ENCODE measurements around the gene LRRC17.
"Not testable (repeated sequence)": the region's sequence is repeated elsewhere in the genome, so short reads cannot be mapped to it uniquely, and the experiment has no call there.

Gene LRRC17

DNA sequence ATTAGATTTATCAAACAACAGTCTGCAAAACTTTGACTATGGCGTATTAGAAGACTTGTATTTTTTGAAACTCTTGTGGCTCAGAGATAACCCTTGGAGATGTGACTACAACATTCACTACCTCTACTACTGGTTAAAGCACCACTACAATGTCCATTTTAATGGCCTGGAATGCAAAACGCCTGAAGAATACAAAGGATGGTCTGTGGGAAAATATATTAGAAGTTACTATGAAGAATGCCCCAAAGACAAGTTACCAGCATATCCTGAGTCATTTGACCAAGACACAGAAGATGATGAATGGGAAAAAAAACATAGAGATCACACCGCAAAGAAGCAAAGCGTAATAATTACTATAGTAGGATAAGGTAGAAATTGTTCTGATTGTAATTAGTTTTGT is 31.4 kb downstream of the LRRC17 start:
- no peaks in the 10 kb centered on the region for H3K9me3 ChIP-seq (ENCODE audit: insufficient read depth, low read depth, low read length)
- H3K4me3 ChIP-seq (ENCODE audit: low read length) = no peak overlapping the region
- H3K27me3 ChIP-seq (ENCODE audit: insufficient read depth, low read length) = no peaks in the 10 kb centered on the region
- no peaks in the 10 kb centered on the region for H3K36me3 ChIP-seq (ENCODE audit: insufficient read depth, low read length)
- no peak overlapping the region for H3K9ac ChIP-seq (ENCODE audit: low read depth, low read length)
- H3K27ac ChIP-seq (ENCODE audit: low read depth, low read length) = peak overlapping the region; percentile 96; the same call in 1 of the 2 replicates
- H3K4me1 ChIP-seq (ENCODE audit: insufficient read depth, low read length) = peaks cover 50% of the 10 kb centered on the region
- 96% methylated on average over 3 of the region's 4 CpGs for WGBS

DNA sequence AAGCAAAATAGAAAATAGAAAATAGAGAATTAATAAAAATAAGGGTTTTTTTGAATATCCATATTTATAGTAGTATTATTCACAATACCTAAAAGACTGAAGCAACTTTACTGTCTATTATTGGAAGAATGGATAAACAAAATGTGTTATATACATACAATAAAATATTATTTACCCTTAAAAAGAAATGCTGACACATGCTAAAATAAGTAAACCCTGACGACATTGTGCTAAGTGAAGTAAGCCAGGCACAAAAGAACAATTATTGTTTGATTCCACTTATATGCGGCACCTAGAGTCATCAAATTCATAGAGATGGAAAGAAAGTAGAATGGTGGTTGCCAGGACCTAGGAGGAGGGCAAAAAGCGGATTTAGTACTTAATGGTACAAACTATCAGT is 39.0 kb downstream of the LRRC17 start:
- Histone ChIP-seq H3K4me3 (ENCODE audit: low read length) (no peak overlapping the region), H3K9me3 (ENCODE audit: insufficient read depth, low read depth, low read length) (no peaks in the 10 kb centered on the region), H3K36me3 (ENCODE audit: insufficient read depth, low read length) (no peaks in the 10 kb centered on the region), H3K9ac (ENCODE audit: low read depth, low read length) (no peak overlapping the region), H3K27me3 (ENCODE audit: insufficient read depth, low read length) (no peaks in the 10 kb centered on the region), H3K4me1 (ENCODE audit: insufficient read depth, low read length) (no peaks in the 10 kb centered on the region), H3K27ac (ENCODE audit: low read depth, low read length) (no peak overlapping the region)
- 95% methylated on average over 3 of the region's 3 CpGs for WGBS

- no peak overlapping the region for H3K4me3 ChIP-seq (ENCODE audit: low read length)
- H3K36me3 ChIP-seq (ENCODE audit: insufficient read depth, low read length) = no peaks in the 10 kb centered on the region
- H3K27me3 ChIP-seq (ENCODE audit: insufficient read depth, low read length) = no peaks in the 10 kb centered on the region
- H3K9ac ChIP-seq (ENCODE audit: low read depth, low read length) = no peak overlapping the region
- no peaks in the 10 kb centered on the region for H3K4me1 ChIP-seq (ENCODE audit: insufficient read depth, low read length)
- H3K9me3 ChIP-seq (ENCODE audit: insufficient read depth, low read depth, low read length) = no peaks in the 10 kb centered on the region
- H3K27ac ChIP-seq (ENCODE audit: low read depth, low read length) = no peak overlapping the region
Measured at GRCh38 chr7:102953406-102953805, 40.6 kb downstream of the LRRC17 start.

- not testable (repeated sequence) for H3K27me3 ChIP-seq (ENCODE audit: insufficient read depth, low read length); H3K9me3 ChIP-seq (ENCODE audit: insufficient read depth, low read depth, low read length); H3K4me1 ChIP-seq (ENCODE audit: insufficient read depth, low read length); H3K9ac ChIP-seq (ENCODE audit: low read depth, low read length); H3K4me3 ChIP-seq (ENCODE audit: low read length); H3K27ac ChIP-seq (ENCODE audit: low read depth, low read length); H3K36me3 ChIP-seq (ENCODE audit: insufficient read depth, low read length)
- 85% methylated on average over 4 of the region's 4 CpGs for WGBS
Measured at GRCh38 chr7:102954359-102954758, 41.6 kb downstream of the LRRC17 start.

- not testable (repeated sequence) for H3K27ac ChIP-seq (ENCODE audit: low read depth, low read length); H3K27me3 ChIP-seq (ENCODE audit: insufficient read depth, low read length); H3K36me3 ChIP-seq (ENCODE audit: insufficient read depth, low read length); H3K4me3 ChIP-seq (ENCODE audit: low read length); H3K9me3 ChIP-seq (ENCODE audit: insufficient read depth, low read depth, low read length); H3K9ac ChIP-seq (ENCODE audit: low read depth, low read length); H3K4me1 ChIP-seq (ENCODE audit: insufficient read depth, low read length)
- WGBS = 94% methylated on average over 3 of the region's 3 CpGs
Measured at GRCh38 chr7:102958004-102958403, 45.2 kb downstream of the LRRC17 start.

GRCh38 chr7:102961993-102962392 is 49.2 kb downstream of the LRRC17 start:
- WGBS = no CpG with 5 or more reads among the region's 2 CpGs
- H3K9me3 ChIP-seq (ENCODE audit: insufficient read depth, low read depth, low read length) = not testable (repeated sequence)

DNA sequence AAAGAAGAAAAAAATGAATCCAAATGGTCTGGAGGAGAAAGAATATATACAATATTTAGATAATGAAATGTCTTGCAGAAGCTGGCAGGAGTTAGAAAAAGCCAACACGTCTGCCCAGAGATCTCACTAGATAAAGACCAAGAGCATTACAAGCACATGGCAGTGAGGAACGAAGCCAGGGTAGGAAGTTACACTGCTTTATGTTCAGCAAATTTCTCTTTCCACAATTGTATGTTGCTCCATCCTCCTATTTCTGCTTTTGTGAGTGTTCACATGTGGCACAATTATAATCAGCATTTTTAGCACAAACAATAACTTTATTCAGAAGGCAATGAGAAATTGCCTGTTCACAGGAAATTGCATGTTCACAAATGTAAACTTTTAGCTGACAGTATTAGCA is 53.7 kb downstream of the LRRC17 start:
- Histone ChIP-seq H3K36me3 (ENCODE audit: insufficient read depth, low read length) (no peaks in the 10 kb centered on the region), H3K4me3 (ENCODE audit: low read length) (no peak overlapping the region), H3K9me3 (ENCODE audit: insufficient read depth, low read depth, low read length) (no peaks in the 10 kb centered on the region), H3K27me3 (ENCODE audit: insufficient read depth, low read length) (no peaks in the 10 kb centered on the region), H3K4me1 (ENCODE audit: insufficient read depth, low read length) (no peaks in the 10 kb centered on the region), H3K9ac (ENCODE audit: low read depth, low read length) (no peak overlapping the region), H3K27ac (ENCODE audit: low read depth, low read length) (no peak overlapping the region)
- WGBS = 82% methylated on average over 2 of the region's 2 CpGs

More at GRCh38 chr7:102961993-102962392, 49.2 kb downstream of the LRRC17 start:
- H3K27ac ChIP-seq (ENCODE audit: low read depth, low read length); H3K36me3 ChIP-seq (ENCODE audit: insufficient read depth, low read length); H3K9ac ChIP-seq (ENCODE audit: low read depth, low read length); H3K4me3 ChIP-seq (ENCODE audit: low read length); H3K27me3 ChIP-seq (ENCODE audit: insufficient read depth, low read length); H3K4me1 ChIP-seq (ENCODE audit: insufficient read depth, low read length): not testable (repeated sequence)

- Histone ChIP-seq H3K9ac (ENCODE audit: low read depth, low read length) (no peak overlapping the region), H3K27me3 (ENCODE audit: insufficient read depth, low read length) (no peaks in the 10 kb centered on the region)
Measured at GRCh38 chr7:102967798-102968197, 55.0 kb downstream of the LRRC17 start.

GRCh38 chr7:102973096-102973802 is 60.4 kb downstream of the LRRC17 start:
- H3K9ac ChIP-seq (ENCODE audit: low read depth, low read length) = no peak overlapping the region
- no peak overlapping the region for H3K4me3 ChIP-seq (ENCODE audit: low read length)
- no peaks in the 10 kb centered on the region for H3K9me3 ChIP-seq (ENCODE audit: insufficient read depth, low read depth, low read length)
- no peaks in the 10 kb centered on the region for H3K27me3 ChIP-seq (ENCODE audit: insufficient read depth, low read length)
- H3K4me1 ChIP-seq (ENCODE audit: insufficient read depth, low read length) = 0 out of 2 replicates have a peak, but pooled peaks cover 4% of the 10 kb centered on the region
- H3K36me3 ChIP-seq (ENCODE audit: insufficient read depth, low read length) = no peaks in the 10 kb centered on the region
- WGBS = 94% methylated on average over 23 of the region's 23 CpGs
- no peak overlapping the region for H3K27ac ChIP-seq (ENCODE audit: low read depth, low read length)

More at GRCh38 chr7:102967798-102968197, 55.0 kb downstream of the LRRC17 start:
- Histone ChIP-seq H3K9me3 (ENCODE audit: insufficient read depth, low read depth, low read length) (no peaks in the 10 kb centered on the region), H3K36me3 (ENCODE audit: insufficient read depth, low read length) (no peaks in the 10 kb centered on the region), H3K4me3 (ENCODE audit: low read length) (no peak overlapping the region), H3K27ac (ENCODE audit: low read depth, low read length) (no peak overlapping the region), H3K4me1 (ENCODE audit: insufficient read depth, low read length) (0 out of 2 replicates have a peak, but pooled peaks cover under 1% of the 10 kb centered on the region)

GRCh38 chr7:102974366-102975236 is 61.8 kb downstream of the LRRC17 start:
- no peak overlapping the region for H3K27ac ChIP-seq (ENCODE audit: low read depth, low read length)
- no peaks in the 10 kb centered on the region for H3K9me3 ChIP-seq (ENCODE audit: insufficient read depth, low read depth, low read length)
- H3K9ac ChIP-seq (ENCODE audit: low read depth, low read length) = no peak overlapping the region
- 0 out of 2 replicates have a peak, but pooled peaks cover 4% of the 10 kb centered on the region for H3K4me1 ChIP-seq (ENCODE audit: insufficient read depth, low read length)
- no peaks in the 10 kb centered on the region for H3K27me3 ChIP-seq (ENCODE audit: insufficient read depth, low read length)
- no peak overlapping the region for H3K4me3 ChIP-seq (ENCODE audit: low read length)
- no peaks in the 10 kb centered on the region for H3K36me3 ChIP-seq (ENCODE audit: insufficient read depth, low read length)
- 88% methylated on average over 15 of the region's 15 CpGs for WGBS

- Histone ChIP-seq H3K36me3 (ENCODE audit: insufficient read depth, low read length) (no peaks in the 10 kb centered on the region), H3K4me3 (ENCODE audit: low read length) (no peak overlapping the region)
- 91% methylated on average over 8 of the region's 8 CpGs for WGBS
Measured at GRCh38 chr7:102975854-102976253, 63.1 kb downstream of the LRRC17 start.

More at GRCh38 chr7:102975854-102976253, 63.1 kb downstream of the LRRC17 start:
- H3K9me3 ChIP-seq (ENCODE audit: insufficient read depth, low read depth, low read length) = no peaks in the 10 kb centered on the region; the same call in 1 of the 2 replicates
- H3K27me3 ChIP-seq (ENCODE audit: insufficient read depth, low read length) = no peaks in the 10 kb centered on the region
- H3K9ac ChIP-seq (ENCODE audit: low read depth, low read length) = no peak overlapping the region
- H3K4me1 ChIP-seq (ENCODE audit: insufficient read depth, low read length) = 0 out of 2 replicates have a peak, but pooled peaks cover 4% of the 10 kb centered on the region
- no peak overlapping the region for H3K27ac ChIP-seq (ENCODE audit: low read depth, low read length)

All from HUES64 (cell line).